Spinal cord (tissue), 10 donors: ENCODE results near the gene TRAT1. TPM values are rescaled to one million over a fixed set of nuclear protein-coding genes. Genes with fewer than 3 reads are reported as not detected.
A peak's percentile ranks its signal among the peaks of the same experiment; 100 is the strongest.

Experiments used
- DNase-seq, 6 donors: peaks; one replicate each; pipeline versions ENCODE4 v3.0.0 to v3.0.0-alpha.2; 2013 to 2015; ENCODE audit warnings: low spot score in 6 of 6, low read depth in 4 of 6
- H3K27ac ChIP-seq: one replicate; pipeline ENCODE4 v1.5.1; 2013; ENCODE audit warnings: low read depth, low read length, control low read depth
- H3K27me3 ChIP-seq: one replicate; pipeline ENCODE4 v1.6.1; 2013; ENCODE audit warnings: low read length; ENCODE audit not compliant: control insufficient read depth, insufficient read depth
- H3K36me3 ChIP-seq: one replicate; pipeline ENCODE4 v1.6.1; 2013; ENCODE audit warnings: low read length; ENCODE audit not compliant: control insufficient read depth, insufficient read depth
- H3K4me1 ChIP-seq: one replicate; pipeline ENCODE4 v1.6.1; 2013; ENCODE audit warnings: low read length; ENCODE audit not compliant: control insufficient read depth, insufficient read depth
- H3K4me3 ChIP-seq: one replicate; pipeline ENCODE4 v1.5.1; 2013; ENCODE audit warnings: low read depth, low read length, control low read depth
- H3K9me3 ChIP-seq: one replicate; pipeline ENCODE4 v1.6.1; 2013; ENCODE audit warnings: low read length; ENCODE audit not compliant: control insufficient read depth, insufficient read depth
- WGBS: methylation state at CpG from one replicate; pipeline ENCODE4 v1.1.5; 2013; ENCODE audit warnings: missing lambda C conversion rate; ENCODE audit not compliant: insufficient coverage; 5-methylcytosine and 5-hydroxymethylcytosine counted together
- long read RNA-seq, 4 donors: transcript quantifications; one replicate each; lab custom pipeline, GENCODE V29; 2026
- polyA plus RNA-seq, 2 donors: library from polyadenylated mRNA; unstranded; fragments of 120-200 nt; gene quantifications; one replicate each; pipeline ENCODE4 v1.2.1, GENCODE V29; 2013; ENCODE audit not compliant: insufficient read length in 2 of 2
- total RNA-seq, 2 donors: library from RNA; depleted of rRNA in 1 of 2; stranded (reverse); fragments of 120-200 nt in 1 of 2; fragments of >200 nt in 1 of 2; gene quantifications; one replicate each; pipeline versions ENCODE4 v1.2.3 to v1.2.4, GENCODE V29; 2013 to 2014
- donor health status: healthy.

TRAT1 gene
- total RNA-seq = under 1 TPM in 1 of 2 donors, not detected in 1; 0.20 TPM
- polyA plus RNA-seq = not detected
- long read RNA-seq, donor 1 = 0 reads
- long read RNA-seq, donor 2 = 0 reads
- long read RNA-seq, donor 3 = 0 reads
- long read RNA-seq, donor 4 = 0 reads

DNA sequence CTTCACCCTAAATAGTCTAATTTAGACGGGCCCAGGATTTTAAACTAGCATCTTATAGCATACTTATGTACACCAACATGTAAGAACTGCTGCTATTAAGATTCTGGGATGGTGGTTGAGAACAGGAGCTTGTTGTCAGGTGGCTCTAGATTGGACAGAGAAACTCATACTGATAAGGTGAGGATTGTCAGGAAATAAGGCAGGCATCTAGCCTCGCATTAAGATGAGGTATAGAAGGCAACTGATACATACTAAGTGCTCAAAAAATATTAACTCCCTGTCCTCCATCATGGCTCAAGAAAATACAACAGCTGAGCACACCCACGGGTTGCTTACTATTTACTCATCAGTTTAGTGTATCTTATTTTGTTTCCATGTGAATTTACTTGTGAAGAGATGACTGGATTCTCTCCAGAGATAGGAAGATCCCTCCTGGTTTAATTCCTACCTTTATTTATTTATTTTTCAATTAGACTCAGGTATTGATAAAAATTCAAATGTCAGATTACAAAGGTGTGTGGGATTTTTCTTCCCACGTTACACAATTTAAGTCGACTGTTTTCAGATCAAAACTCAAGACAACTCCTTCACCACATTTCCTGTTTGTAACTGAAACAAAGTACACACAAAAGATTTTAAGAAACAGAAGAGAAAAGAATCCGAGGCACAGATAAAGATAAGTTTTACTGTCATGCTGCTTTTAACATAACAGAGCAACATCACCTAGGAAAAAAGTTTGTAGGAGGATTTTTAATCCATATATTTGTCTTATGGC, at the start of gene TRAT1:
TSS of gene TRAT1 (plus strand) at position 664 of the 775 bp plus-strand sequence. CDS start 142 bp downstream, outside the sequence.
- Histone ChIP-seq H3K36me3 (no peaks in the 10 kb centered on the region), H3K27me3 (no peaks in the 10 kb centered on the region), H3K4me1 (no peaks in the 10 kb centered on the region), H3K9me3 (no peaks in the 10 kb centered on the region), H3K27ac (no peak within 1 kb of the TSS), H3K4me3 (no peak within 1 kb of the TSS)
- DNase-seq = no peak
- no CpG with 5 or more reads among the region's 6 CpGs for WGBS

DNA sequence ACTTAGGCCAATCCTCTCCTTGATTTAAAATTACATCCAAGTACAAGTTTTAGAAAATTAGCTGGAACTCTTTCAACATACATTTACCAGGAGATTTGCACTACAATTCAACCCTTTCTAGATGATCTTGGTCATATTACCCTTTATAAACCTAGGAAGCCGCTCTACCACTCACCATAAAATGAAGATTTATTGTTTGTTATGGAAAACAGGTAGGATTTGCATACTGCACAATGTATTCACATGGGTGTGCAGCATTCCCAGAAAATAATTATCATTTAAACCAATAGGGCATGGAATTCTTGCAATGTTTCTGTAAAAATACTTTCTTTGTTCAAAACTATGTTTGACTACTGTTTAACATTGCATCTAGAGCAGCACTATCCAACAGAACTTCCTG, 46.9 kb upstream of the TRAT1 start:
- Histone ChIP-seq H3K27me3 (no peaks in the 10 kb centered on the region), H3K36me3 (no peaks in the 10 kb centered on the region), H3K4me1 (no peaks in the 10 kb centered on the region), H3K4me3 (no peak overlapping the region), H3K27ac (no peak overlapping the region), H3K9me3 (no peaks in the 10 kb centered on the region)
- WGBS = no CpG with 5 or more reads among the region's 1 CpG
- no peak for DNase-seq

GRCh38 chr3:108779496-108779895, 43.1 kb upstream of the TRAT1 start:
- H3K9me3 ChIP-seq = no peaks in the 10 kb centered on the region
- WGBS = no CpG with 5 or more reads among the region's 3 CpGs

DNA sequence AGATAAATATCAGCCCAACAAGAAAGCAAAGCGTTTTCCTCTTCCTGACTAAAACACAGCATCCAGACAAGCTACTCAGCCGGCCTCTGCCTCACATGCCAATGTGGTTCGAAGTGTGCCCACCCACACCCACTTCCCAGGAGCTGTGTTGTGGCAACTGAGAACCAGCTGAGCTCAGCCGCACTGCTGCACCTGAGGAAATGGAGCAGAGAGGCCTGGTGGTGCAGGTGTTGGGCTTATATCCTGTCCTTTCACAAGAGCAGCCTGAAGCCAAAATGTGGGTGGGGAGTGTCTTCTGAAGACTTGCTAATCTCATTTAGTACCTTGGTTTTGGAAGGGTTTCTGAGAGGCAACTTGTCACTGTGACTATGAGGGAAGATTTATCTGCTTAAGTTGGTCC, 42.4 kb upstream of the TRAT1 start:
- Histone ChIP-seq H3K9me3 (no peaks in the 10 kb centered on the region), H3K4me1 (no peaks in the 10 kb centered on the region), H3K36me3 (no peaks in the 10 kb centered on the region), H3K27me3 (no peaks in the 10 kb centered on the region), H3K27ac (no peak overlapping the region), H3K4me3 (no peak overlapping the region)
- WGBS = no CpG with 5 or more reads among the region's 4 CpGs
- DNase-seq = peak in 1 of 6 donors; percentile 18

More at GRCh38 chr3:108779496-108779895, 43.1 kb upstream of the TRAT1 start:
- Histone ChIP-seq H3K4me1 (no peaks in the 10 kb centered on the region), H3K27me3 (no peaks in the 10 kb centered on the region), H3K36me3 (no peaks in the 10 kb centered on the region), H3K4me3 (no peak overlapping the region), H3K27ac (no peak overlapping the region)
- DNase-seq = peak in 1 of 6 donors; percentile 60

DNA sequence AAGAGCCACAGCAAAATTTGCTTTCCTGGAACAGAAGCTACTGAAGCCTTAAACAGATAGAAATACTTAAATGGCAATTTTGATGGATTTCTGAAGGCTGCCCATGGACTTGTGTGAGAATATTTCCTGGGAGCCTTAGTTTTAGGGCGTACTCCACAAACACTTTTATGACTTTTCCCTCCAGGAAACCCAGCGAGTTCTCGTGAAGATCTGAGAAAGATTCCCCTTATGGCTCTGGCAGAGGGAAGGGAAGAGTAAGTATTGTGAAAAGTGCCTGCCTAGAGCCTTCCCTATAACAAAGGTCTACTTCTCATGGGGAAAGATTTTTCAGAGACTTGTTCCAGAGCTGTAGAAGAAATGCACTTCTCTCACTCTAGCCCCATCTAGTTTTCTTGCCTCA, 31.1 kb upstream of the TRAT1 start:
- DNase-seq = no peak
- H3K27ac ChIP-seq = no peak overlapping the region

GRCh38 chr3:108804437-108804836, 18.1 kb upstream of the TRAT1 start:
- H3K9me3 ChIP-seq = no peaks in the 10 kb centered on the region
- DNase-seq = no peak
- no peaks in the 10 kb centered on the region for H3K36me3 ChIP-seq
- no CpG with 5 or more reads among the region's 2 CpGs for WGBS
- H3K27me3 ChIP-seq = no peaks in the 10 kb centered on the region
- H3K4me3 ChIP-seq = no peak overlapping the region
- H3K27ac ChIP-seq = no peak overlapping the region
- no peaks in the 10 kb centered on the region for H3K4me1 ChIP-seq

More for the DNA sequence above, 31.1 kb upstream of the TRAT1 start:
- no peak overlapping the region for H3K4me3 ChIP-seq
- WGBS = no CpG with 5 or more reads among the region's 3 CpGs
- peaks cover 2% of the 10 kb centered on the region for H3K9me3 ChIP-seq
- no peaks in the 10 kb centered on the region for H3K36me3 ChIP-seq
- H3K4me1 ChIP-seq = no peaks in the 10 kb centered on the region
- H3K27me3 ChIP-seq = no peaks in the 10 kb centered on the region

- 100% methylated on average over 2 of the region's 4 CpGs for WGBS
- Histone ChIP-seq H3K9me3 (no peaks in the 10 kb centered on the region), H3K36me3 (no peaks in the 10 kb centered on the region), H3K27me3 (no peaks in the 10 kb centered on the region), H3K4me3 (no peak overlapping the region), H3K27ac (no peak overlapping the region), H3K4me1 (no peaks in the 10 kb centered on the region)
- no peak for DNase-seq
These were observed 17.6 kb upstream of the TRAT1 start for GRCh38 chr3:108804966-108805365.

- H3K9me3 ChIP-seq = no peaks in the 10 kb centered on the region
- 100% methylated on average over 1 of the region's 4 CpGs for WGBS
- H3K36me3 ChIP-seq = no peaks in the 10 kb centered on the region
These were observed 16.3 kb upstream of the TRAT1 start for GRCh38 chr3:108806316-108806715.

GRCh38 chr3:108818404-108818803, 4.2 kb upstream of the TRAT1 start:
- H3K36me3 ChIP-seq = no peaks in the 10 kb centered on the region
- DNase-seq = no peak
- no peak overlapping the region for H3K27ac ChIP-seq
- WGBS = 23% methylated on average over 2 of the region's 2 CpGs
- H3K4me1 ChIP-seq = no peaks in the 10 kb centered on the region
- no peak overlapping the region for H3K4me3 ChIP-seq
- no peaks in the 10 kb centered on the region for H3K27me3 ChIP-seq
- no peaks in the 10 kb centered on the region for H3K9me3 ChIP-seq

More at GRCh38 chr3:108806316-108806715, 16.3 kb upstream of the TRAT1 start:
- no peaks in the 10 kb centered on the region for H3K4me1 ChIP-seq
- H3K4me3 ChIP-seq = no peak overlapping the region
- no peak for DNase-seq
- no peaks in the 10 kb centered on the region for H3K27me3 ChIP-seq
- H3K27ac ChIP-seq = no peak overlapping the region

GRCh38 chr3:108820586-108820985, 2.0 kb upstream of the TRAT1 start:
- no peak overlapping the region for H3K27ac ChIP-seq
- H3K4me3 ChIP-seq = no peak overlapping the region
- H3K27me3 ChIP-seq = no peaks in the 10 kb centered on the region
- no peaks in the 10 kb centered on the region for H3K36me3 ChIP-seq
- WGBS = 91% methylated on average over 1 of the region's 1 CpG
- H3K9me3 ChIP-seq = no peaks in the 10 kb centered on the region
- no peak for DNase-seq
- H3K4me1 ChIP-seq = no peaks in the 10 kb centered on the region
